Type B pancreatic cell (in vitro differentiated cells): ENCODE data around the gene LYPD1. TPM values are rescaled to one million over a fixed set of nuclear protein-coding genes. Genes with fewer than 3 reads are reported as not detected.

Experiments
- DNase-seq: peaks from one replicate; pipeline ENCODE4 v3.0.0; 2021; ENCODE audit warnings: mixed read lengths; ENCODE audit not compliant: unreplicated experiment; ENCODE audit errors: extremely low spot score
- H3K27ac Mint-ChIP-seq: 2 replicates; pipeline ENCODE4 v1.8.0; 2021; ENCODE audit warnings: mild to moderate bottlenecking, mixed read lengths
- H3K27me3 Mint-ChIP-seq: 2 replicates; pipeline ENCODE4 v1.8.0; 2021; ENCODE audit warnings: mixed read lengths
- H3K36me3 Mint-ChIP-seq: 2 replicates; pipeline ENCODE4 v1.8.0; 2021; ENCODE audit warnings: mixed read lengths
- H3K4me1 Mint-ChIP-seq: one replicate; pipeline ENCODE4 v1.8.0; 2021; ENCODE audit warnings: mixed read lengths; ENCODE audit not compliant: unreplicated experiment
- H3K4me3 Mint-ChIP-seq: 2 replicates; pipeline ENCODE4 v1.8.0; 2021; ENCODE audit warnings: mild to moderate bottlenecking, mixed read lengths
- H3K9me3 Mint-ChIP-seq: 2 replicates; pipeline ENCODE4 v1.8.0; 2021; ENCODE audit warnings: mixed read lengths
- CTCF ChIP-seq: fragments of 200-600 bp; sonication (generic); conservative IDR thresholded peaks from 2 replicates; pipeline ENCODE4 v1.5.0; 2021; ENCODE audit warnings: antibody characterized with exemption, mild to moderate bottlenecking
- total RNA-seq: library from RNA; stranded (reverse); gene quantifications from 2 replicates; pipeline ENCODE4 v1.2.1, GENCODE V29; 2021; ENCODE audit warnings: low replicate concordance

LYPD1 gene
- total RNA-seq, 1 donor from 2014 or later, result 33.9 TPM

DNA sequence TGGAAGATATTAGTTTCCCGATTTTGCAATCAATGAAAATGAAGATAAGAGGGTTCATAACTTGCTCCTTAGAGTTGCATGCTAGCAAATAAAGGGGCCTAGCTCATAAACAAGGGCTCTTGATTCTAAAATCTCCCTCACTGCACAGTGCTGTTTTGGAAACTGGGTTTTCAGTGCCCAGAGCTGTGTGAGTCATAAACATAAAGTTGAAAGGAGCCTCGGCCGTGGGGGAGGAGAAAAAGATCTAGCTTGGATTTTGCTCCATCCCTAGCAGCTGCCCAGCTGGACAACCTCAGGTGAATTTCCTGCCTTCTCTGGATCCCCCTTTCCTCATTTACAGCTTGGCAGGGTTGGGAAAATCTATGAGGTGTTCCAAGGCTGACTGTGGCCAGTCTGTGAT, 42.5 kb downstream of the LYPD1 start:
- no peaks in the 10 kb centered on the region for H3K36me3 Mint-ChIP-seq
- no peaks in the 10 kb centered on the region for H3K27me3 Mint-ChIP-seq
- no peak overlapping the region for H3K4me3 Mint-ChIP-seq
- no peaks in the 10 kb centered on the region for H3K9me3 Mint-ChIP-seq
- DNase-seq, result no peak
- no peak for TF ChIP-seq CTCF
- peaks cover 6% of the 10 kb centered on the region for H3K4me1 Mint-ChIP-seq
- H3K27ac Mint-ChIP-seq, result no peak overlapping the region

- no peak overlapping the region for H3K4me3 Mint-ChIP-seq
- TF ChIP-seq CTCF, result no peak
- no peaks in the 10 kb centered on the region for H3K4me1 Mint-ChIP-seq
- H3K27ac Mint-ChIP-seq, result no peak overlapping the region
- DNase-seq, result no peak
- no peaks in the 10 kb centered on the region for H3K36me3 Mint-ChIP-seq
- no peaks in the 10 kb centered on the region for H3K27me3 Mint-ChIP-seq
- H3K9me3 Mint-ChIP-seq, result no peaks in the 10 kb centered on the region
Observed at GRCh38 chr2:132623096-132623839, 46.7 kb downstream of the LYPD1 start.

- no peaks in the 10 kb centered on the region for H3K4me1 Mint-ChIP-seq
- no peaks in the 10 kb centered on the region for H3K9me3 Mint-ChIP-seq
- no peak overlapping the region for H3K4me3 Mint-ChIP-seq
- no peaks in the 10 kb centered on the region for H3K27me3 Mint-ChIP-seq
- TF ChIP-seq CTCF, result no peak
- no peaks in the 10 kb centered on the region for H3K36me3 Mint-ChIP-seq
- H3K27ac Mint-ChIP-seq, result no peak overlapping the region
- no peak for DNase-seq
Observed at GRCh38 chr2:132621131-132621875, 48.7 kb downstream of the LYPD1 start.

GRCh38 chr2:132620115-132620514, 49.9 kb downstream of the LYPD1 start:
- no peaks in the 10 kb centered on the region for H3K9me3 Mint-ChIP-seq
- no peak for TF ChIP-seq CTCF
- H3K4me3 Mint-ChIP-seq, result no peak overlapping the region
- no peaks in the 10 kb centered on the region for H3K27me3 Mint-ChIP-seq
- H3K36me3 Mint-ChIP-seq, result no peaks in the 10 kb centered on the region
- H3K4me1 Mint-ChIP-seq, result peaks cover 4% of the 10 kb centered on the region
- DNase-seq, result no peak
- no peak overlapping the region for H3K27ac Mint-ChIP-seq

GRCh38 chr2:132618734-132619133, 51.3 kb downstream of the LYPD1 start:
- TF ChIP-seq CTCF, result no peak
- no peak for DNase-seq
- Mint-ChIP-seq H3K36me3 (no peaks in the 10 kb centered on the region), H3K4me3 (no peak overlapping the region), H3K27me3 (no peaks in the 10 kb centered on the region), H3K4me1 (peaks cover 7% of the 10 kb centered on the region), H3K9me3 (no peaks in the 10 kb centered on the region), H3K27ac (no peak overlapping the region)
